Measurements from ENCODE around the gene MAN1A1. TPM values are rescaled to one million over a fixed set of nuclear protein-coding genes. Genes with fewer than 3 reads are reported as not detected.

MAN1A1 gene
- total RNA-seq, 1 experiment from 2014 or later, result 0.06 TPM

DNA sequence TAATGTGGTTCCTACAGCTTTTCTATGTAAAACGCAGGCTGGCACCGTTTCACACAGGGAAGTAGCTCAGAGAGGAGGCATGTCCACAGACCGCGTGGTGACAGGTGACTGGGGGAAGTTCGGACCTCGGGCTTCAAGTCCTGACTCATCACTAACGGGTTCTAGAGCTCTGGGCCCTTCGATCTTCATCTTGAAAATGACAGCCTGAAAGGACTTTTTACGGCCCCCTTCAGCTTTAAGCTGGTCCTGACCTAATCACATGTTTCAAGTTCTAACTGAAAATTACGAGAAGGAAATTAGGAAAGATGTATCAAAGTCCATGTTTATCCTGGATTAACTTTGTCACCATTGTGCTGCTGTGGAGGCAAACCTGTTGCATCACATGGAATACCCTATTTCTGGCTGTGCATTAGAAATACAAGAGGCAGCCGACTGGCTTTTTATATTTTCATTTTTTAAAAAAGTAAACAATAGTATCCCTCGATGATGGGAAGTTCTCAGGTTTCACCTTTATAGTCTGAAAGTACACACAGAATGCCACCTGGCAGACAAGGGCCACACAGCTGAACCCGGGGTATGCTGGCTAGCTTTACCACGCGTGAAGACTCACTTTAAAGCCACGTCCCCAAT lies 2.0 kb downstream of the MAN1A1 start:
- no peak for DNase-seq (ENCODE audit: low spot score)
- no peak overlapping the region for H3K27ac ChIP-seq (ENCODE audit: low read depth, low read length, poor library complexity, severe bottlenecking)
- intact Hi-C loops (cut with micrococcal nuclease; ENCODE audit: unreplicated experiment), result loop anchor here (5.0 kb wide), 1 partner anchor 200 kb away; no protein-coding TSS in a partner anchor
- H3K4me3 ChIP-seq (ENCODE audit: low read depth, low read length, poor library complexity, severe bottlenecking), result no peak overlapping the region
- CTCF ChIA-PET, result no interaction called here
- TF ChIP-seq, protein P1, sequence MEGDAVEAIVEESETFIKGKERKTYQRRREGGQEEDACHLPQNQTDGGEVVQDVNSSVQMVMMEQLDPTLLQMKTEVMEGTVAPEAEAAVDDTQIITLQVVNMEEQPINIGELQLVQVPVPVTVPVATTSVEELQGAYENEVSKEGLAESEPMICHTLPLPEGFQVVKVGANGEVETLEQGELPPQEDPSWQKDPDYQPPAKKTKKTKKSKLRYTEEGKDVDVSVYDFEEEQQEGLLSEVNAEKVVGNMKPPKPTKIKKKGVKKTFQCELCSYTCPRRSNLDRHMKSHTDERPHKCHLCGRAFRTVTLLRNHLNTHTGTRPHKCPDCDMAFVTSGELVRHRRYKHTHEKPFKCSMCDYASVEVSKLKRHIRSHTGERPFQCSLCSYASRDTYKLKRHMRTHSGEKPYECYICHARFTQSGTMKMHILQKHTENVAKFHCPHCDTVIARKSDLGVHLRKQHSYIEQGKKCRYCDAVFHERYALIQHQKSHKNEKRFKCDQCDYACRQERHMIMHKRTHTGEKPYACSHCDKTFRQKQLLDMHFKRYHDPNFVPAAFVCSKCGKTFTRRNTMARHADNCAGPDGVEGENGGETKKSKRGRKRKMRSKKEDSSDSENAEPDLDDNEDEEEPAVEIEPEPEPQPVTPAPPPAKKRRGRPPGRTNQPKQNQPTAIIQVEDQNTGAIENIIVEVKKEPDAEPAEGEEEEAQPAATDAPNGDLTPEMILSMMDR (conservative IDR thresholded peaks at IDR 0.05; ENCODE audit: low read depth, low read length), result no peak
- TF ChIP-seq EZH2 (IDR thresholded peaks at IDR 0.05; ENCODE audit: borderline replicate concordance, low read depth, low read length, poor library complexity, severe bottlenecking), result no peak
- H3K9me3 ChIP-seq (ENCODE audit: low read depth, low read length, poor library complexity, severe bottlenecking), result no peaks in the 10 kb centered on the region
- peaks cover 6% of the 10 kb centered on the region for H3K4me1 ChIP-seq (ENCODE audit: insufficient read depth, low read length, poor library complexity, severe bottlenecking)
- H3K27me3 ChIP-seq (replicated peaks; ENCODE audit: insufficient read depth, low read depth, low read length, poor library complexity), result peaks cover 96% of the 10 kb centered on the region
- BruUV-seq (replicated peaks), result no TSS peak
- no peaks in the 10 kb centered on the region for H3K36me3 ChIP-seq (ENCODE audit: insufficient read depth, low read length, poor library complexity, severe bottlenecking)
- POLR2A ChIA-PET (ENCODE audit: low non-redundant PET), result no interaction called here

DNA sequence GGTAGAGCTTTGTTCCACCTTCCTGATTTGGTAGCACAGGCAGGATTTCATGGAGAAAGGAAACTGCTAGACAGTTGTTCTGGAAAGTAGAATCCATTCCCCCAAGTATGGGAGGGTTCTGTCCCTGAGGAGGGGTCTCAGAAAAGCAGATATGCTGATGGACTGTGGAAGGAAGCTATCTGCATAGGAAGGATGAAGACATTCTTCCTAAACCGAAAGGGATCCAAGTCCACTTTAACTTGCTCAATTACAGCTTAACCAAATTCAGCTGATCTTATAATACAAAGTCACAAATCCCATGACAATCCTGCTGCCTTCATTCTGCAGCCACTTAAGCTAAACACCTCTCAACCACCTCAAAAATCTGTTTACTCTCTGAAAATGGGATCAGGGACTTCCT lies 2.6 kb downstream of the MAN1A1 start:
- Histone ChIP-seq H3K27ac (ENCODE audit: low read depth, low read length, poor library complexity, severe bottlenecking) (no peak overlapping the region), H3K27me3 (replicated peaks; ENCODE audit: insufficient read depth, low read depth, low read length, poor library complexity) (peaks cover 90% of the 10 kb centered on the region), H3K36me3 (ENCODE audit: insufficient read depth, low read length, poor library complexity, severe bottlenecking) (no peaks in the 10 kb centered on the region), H3K4me3 (ENCODE audit: low read depth, low read length, poor library complexity, severe bottlenecking) (no peak overlapping the region), H3K9me3 (ENCODE audit: low read depth, low read length, poor library complexity, severe bottlenecking) (no peaks in the 10 kb centered on the region), H3K4me1 (ENCODE audit: insufficient read depth, low read length, poor library complexity, severe bottlenecking) (peaks cover 6% of the 10 kb centered on the region)
- no peak for DNase-seq (ENCODE audit: low spot score)
- ChIA-PET POLR2A (ENCODE audit: low non-redundant PET) (no interaction called here), CTCF (no interaction called here)
- TF ChIP-seq EZH2 (IDR thresholded peaks at IDR 0.05; ENCODE audit: borderline replicate concordance, low read depth, low read length, poor library complexity, severe bottlenecking), result no peak
- intact Hi-C loops (cut with micrococcal nuclease; ENCODE audit: unreplicated experiment), result loop anchor here (5.0 kb wide), 1 partner anchor 200 kb away; no protein-coding TSS in a partner anchor
- BruUV-seq (replicated peaks), result no TSS peak

DNA sequence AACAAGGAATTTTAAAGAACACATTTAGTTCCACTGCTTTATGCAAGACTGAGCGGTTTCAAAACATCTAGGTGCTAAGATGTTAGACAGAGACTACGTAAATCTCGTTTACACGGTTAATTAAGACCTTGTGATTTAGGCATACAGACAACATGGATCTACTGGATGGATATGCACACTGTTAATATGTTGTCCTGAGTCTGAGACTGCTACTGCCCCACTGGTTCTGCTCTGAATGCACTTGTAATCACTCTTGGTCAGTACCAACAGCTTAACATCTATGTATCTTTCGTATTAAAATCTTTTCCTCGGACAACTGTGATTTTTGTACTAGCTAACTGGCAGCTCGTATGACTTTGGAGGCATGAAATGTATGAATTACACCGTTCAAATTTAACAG lies 3.1 kb downstream of the MAN1A1 start:
- ChIA-PET POLR2A (ENCODE audit: low non-redundant PET) (no interaction called here), CTCF (no interaction called here)
- no peak overlapping the region for H3K27ac ChIP-seq (ENCODE audit: low read depth, low read length, poor library complexity, severe bottlenecking)
- TF ChIP-seq EZH2 (IDR thresholded peaks at IDR 0.05; ENCODE audit: borderline replicate concordance, low read depth, low read length, poor library complexity, severe bottlenecking), result no peak
- TF ChIP-seq, protein P1 (conservative IDR thresholded peaks at IDR 0.05; ENCODE audit: low read depth, low read length), result no peak
- H3K4me3 ChIP-seq (ENCODE audit: low read depth, low read length, poor library complexity, severe bottlenecking), result no peak overlapping the region
- H3K4me1 ChIP-seq (ENCODE audit: insufficient read depth, low read length, poor library complexity, severe bottlenecking), result peaks cover 6% of the 10 kb centered on the region
- intact Hi-C loops (cut with micrococcal nuclease; ENCODE audit: unreplicated experiment), result loop anchor here (5.0 kb wide), 1 partner anchor 199 kb away; no protein-coding TSS in a partner anchor
- H3K27me3 ChIP-seq (replicated peaks; ENCODE audit: insufficient read depth, low read depth, low read length, poor library complexity), result peaks cover 85% of the 10 kb centered on the region
- H3K36me3 ChIP-seq (ENCODE audit: insufficient read depth, low read length, poor library complexity, severe bottlenecking), result no peaks in the 10 kb centered on the region
- no TSS peak for BruUV-seq (replicated peaks)
- DNase-seq (ENCODE audit: low spot score), result no peak
- H3K9me3 ChIP-seq (ENCODE audit: low read depth, low read length, poor library complexity, severe bottlenecking), result no peaks in the 10 kb centered on the region

DNA sequence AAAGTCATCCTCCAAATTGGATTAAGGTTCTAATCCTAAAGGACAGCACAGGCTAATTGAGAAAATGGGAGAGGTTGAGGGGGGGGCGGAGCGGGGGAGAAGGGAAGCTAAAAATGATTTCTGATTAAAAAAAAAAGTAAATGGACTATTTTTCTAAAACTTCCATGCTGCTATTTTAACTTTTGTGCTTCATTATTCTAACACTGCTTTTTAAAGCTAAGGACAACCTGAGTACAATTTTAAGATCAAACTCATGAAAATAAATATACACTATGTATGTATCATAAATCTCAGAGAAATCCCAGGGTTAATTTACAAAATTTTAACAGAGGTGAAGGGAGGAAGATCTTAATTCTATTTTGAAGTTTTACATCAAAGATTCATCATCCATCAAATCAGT lies 4.4 kb downstream of the MAN1A1 start:
- ChIA-PET POLR2A (ENCODE audit: low non-redundant PET) (no interaction called here), CTCF (no interaction called here)
- H3K4me1 ChIP-seq (ENCODE audit: insufficient read depth, low read length, poor library complexity, severe bottlenecking), result peaks cover 6% of the 10 kb centered on the region
- no peak overlapping the region for H3K27ac ChIP-seq (ENCODE audit: low read depth, low read length, poor library complexity, severe bottlenecking)
- H3K36me3 ChIP-seq (ENCODE audit: insufficient read depth, low read length, poor library complexity, severe bottlenecking), result no peaks in the 10 kb centered on the region
- no peaks in the 10 kb centered on the region for H3K9me3 ChIP-seq (ENCODE audit: low read depth, low read length, poor library complexity, severe bottlenecking)
- no TSS peak for BruUV-seq (replicated peaks)
- DNase-seq (ENCODE audit: low spot score), result no peak
- intact Hi-C loops (cut with micrococcal nuclease; ENCODE audit: unreplicated experiment), result loop anchor here (5.0 kb wide), 1 partner anchor 198 kb away; no protein-coding TSS in a partner anchor
- TF ChIP-seq EZH2 (IDR thresholded peaks at IDR 0.05; ENCODE audit: borderline replicate concordance, low read depth, low read length, poor library complexity, severe bottlenecking), result no peak
- TF ChIP-seq, protein P1 (conservative IDR thresholded peaks at IDR 0.05; ENCODE audit: low read depth, low read length), result no peak
- H3K27me3 ChIP-seq (replicated peaks; ENCODE audit: insufficient read depth, low read depth, low read length, poor library complexity), result peaks cover 76% of the 10 kb centered on the region
- no peak overlapping the region for H3K4me3 ChIP-seq (ENCODE audit: low read depth, low read length, poor library complexity, severe bottlenecking)

Data from A673 (cell line).